HG02938 (cell line): Measurements from ENCODE around the gene DCLRE1A.
"Not testable (repeated sequence)": the region's sequence is repeated elsewhere in the genome, so short reads cannot be mapped to it uniquely, and the experiment has no call there.

Source experiments
- ATAC-seq: cut with Tn5 transposase; IDR thresholded peaks from one replicate; pipeline ENCODE4 v1.9.1; 2021; ENCODE audit warnings: mild to moderate bottlenecking, moderate library complexity; ENCODE audit not compliant: unreplicated experiment

The DCLRE1A gene

GRCh38 chr10:113859261-113859660, 5.4 kb upstream of the DCLRE1A start:
- peak; percentile 56 for ATAC-seq

GRCh38 chr10:113858541-113858940, 4.7 kb upstream of the DCLRE1A start:
- ATAC-seq = no peak

- no peak for ATAC-seq
Measured at GRCh38 chr10:113857210-113857609, 3.3 kb upstream of the DCLRE1A start.

- ATAC-seq = no peak
Measured at GRCh38 chr10:113856563-113856962, 2.7 kb upstream of the DCLRE1A start.

- ATAC-seq = peak; percentile 34
Measured at GRCh38 chr10:113854761-113855588, 1.1 kb upstream of the DCLRE1A start.

- no peak for ATAC-seq
Measured at GRCh38 chr10:113853578-113854012, 287 bp downstream of the DCLRE1A start.

- no peak for ATAC-seq
Measured at GRCh38 chr10:113849946-113850345, 3.9 kb downstream of the DCLRE1A start.

GRCh38 chr10:113849140-113849803, 4.6 kb downstream of the DCLRE1A start:
- ATAC-seq = no peak

GRCh38 chr10:113846036-113846435, 7.8 kb downstream of the DCLRE1A start:
- ATAC-seq = no peak

GRCh38 chr10:113843972-113844485, 9.9 kb downstream of the DCLRE1A start:
- ATAC-seq = no peak

- no peak for ATAC-seq
Measured at GRCh38 chr10:113842171-113842570, 11.7 kb downstream of the DCLRE1A start.

GRCh38 chr10:113828567-113828966, 25.3 kb downstream of the DCLRE1A start:
- not testable (repeated sequence) for ATAC-seq

GRCh38 chr10:113825791-113826190, 28.1 kb downstream of the DCLRE1A start:
- ATAC-seq = no peak

- ATAC-seq = no peak
Measured at GRCh38 chr10:113823389-113823788, 30.5 kb downstream of the DCLRE1A start.

- ATAC-seq = no peak
Measured at GRCh38 chr10:113822174-113822573, 31.7 kb downstream of the DCLRE1A start.

- ATAC-seq = not testable (repeated sequence)
Measured at GRCh38 chr10:113821306-113821705, 32.6 kb downstream of the DCLRE1A start.

- ATAC-seq = no peak
Measured at GRCh38 chr10:113820507-113820906, 33.4 kb downstream of the DCLRE1A start.

- ATAC-seq = no peak
Measured at GRCh38 chr10:113819989-113820388, 33.9 kb downstream of the DCLRE1A start.

GRCh38 chr10:113814700-113815099, 39.2 kb downstream of the DCLRE1A start:
- ATAC-seq = not testable (repeated sequence)

- ATAC-seq = no peak
Measured at GRCh38 chr10:113808168-113808567, 45.7 kb downstream of the DCLRE1A start.

- no peak for ATAC-seq
Measured at GRCh38 chr10:113806503-113806902, 47.4 kb downstream of the DCLRE1A start.

- no peak for ATAC-seq
Measured at GRCh38 chr10:113802997-113803396, 50.9 kb downstream of the DCLRE1A start.
